SU-DHL-6 (cell line): Measurements from ENCODE around the gene AGBL5.

ENCODE experiments used
- H2AFZ ChIP-seq: fragments of 200-600 bp; sonication (generic); 2 replicates; pipeline ENCODE4 v1.6.1; 2014; ENCODE audit warnings: low read depth, mild to moderate bottlenecking, moderate library complexity, mixed read lengths, antibody characterized with exemption, low read length; ENCODE audit not compliant: severe bottlenecking
- H3F3A ChIP-seq: fragments of 200-600 bp; shearing (Covaris generic); 2 replicates; pipeline ENCODE4 v1.6.0; 2016; ENCODE audit warnings: antibody characterized with exemption, mild to moderate bottlenecking; ENCODE audit not compliant: insufficient read depth
- H3K27ac ChIP-seq: fragments of 200-600 bp; sonication (generic); 2 replicates; pipeline ENCODE4 v1.5.1; 2016; ENCODE audit warnings: low read depth, mild to moderate bottlenecking, low read length, moderate library complexity, mixed read lengths
- H3K27me3 ChIP-seq: fragments of 200-600 bp; sonication (generic), shearing (Covaris generic); 2 replicates; pipeline ENCODE4 v1.6.0; 2014; ENCODE audit warnings: mild to moderate bottlenecking, low read length
- H3K36me3 ChIP-seq: fragments of 200-600 bp; sonication (generic); 2 replicates; pipeline ENCODE4 v1.6.1; 2014; ENCODE audit warnings: mild to moderate bottlenecking, low read length, mixed read lengths
- H3K4me2 ChIP-seq: fragments of 300-600, 200-600 bp; shearing (Covaris generic), sonication (generic); 2 replicates; pipeline ENCODE4 v1.6.0; 2014; ENCODE audit warnings: low read length, low read depth, mild to moderate bottlenecking; ENCODE audit not compliant: poor library complexity, severe bottlenecking
- H3K4me3 ChIP-seq: fragments of 200-600 bp; sonication (generic); 2 replicates; pipeline ENCODE4 v1.5.1; 2014; ENCODE audit warnings: antibody characterized with exemption, low read length, mild to moderate bottlenecking, mixed read lengths; ENCODE audit not compliant: insufficient read depth, poor library complexity, severe bottlenecking
- H3K79me2 ChIP-seq: fragments of 200-600 bp; sonication (generic); 2 replicates; pipeline ENCODE4 v1.6.1; 2014; ENCODE audit warnings: mild to moderate bottlenecking, low read length, moderate library complexity; ENCODE audit not compliant: insufficient read depth
- H3K9ac ChIP-seq: fragments of 200-600 bp; sonication (generic); 2 replicates; pipeline ENCODE4 v1.7.0; 2014; ENCODE audit warnings: mild to moderate bottlenecking, low read length
- H3K9me2 ChIP-seq: fragments of 200-600 bp; sonication (generic); replicated peaks from 2 replicates; pipeline ENCODE4 v1.6.1; 2014; ENCODE audit warnings: low read length; ENCODE audit not compliant: insufficient read depth
- H3K9me3 ChIP-seq: fragments of 200-600 bp; sonication (generic); 2 replicates; pipeline ENCODE4 v1.6.1; 2014; ENCODE audit warnings: low read length, mixed read lengths; ENCODE audit not compliant: insufficient read depth
- H4K20me1 ChIP-seq: fragments of 200-600 bp; sonication (generic); 2 replicates; pipeline ENCODE4 v1.6.1; 2014; ENCODE audit warnings: low read depth, mild to moderate bottlenecking, antibody characterized with exemption, low read length, moderate library complexity, mixed read lengths
- EZH2phosphoT487 ChIP-seq: fragments of 200-600 bp; sonication (generic), shearing (Covaris generic); conservative IDR thresholded peaks from 2 replicates; pipeline ENCODE4 v1.6.1; 2018; ENCODE audit warnings: mild to moderate bottlenecking, antibody characterized with exemption, low read length, moderate library complexity, mixed read lengths
- TF ChIP-seq, protein P1 (sequence below): fragments of 200-600 bp; sonication (generic); IDR thresholded peaks from one replicate; pipeline ENCODE4 v1.5.1; 2017; ENCODE audit warnings: antibody characterized with exemption, mild to moderate bottlenecking, low read length, moderate library complexity; ENCODE audit not compliant: insufficient read depth, poor library complexity, severe bottlenecking

The AGBL5 gene

DNA sequence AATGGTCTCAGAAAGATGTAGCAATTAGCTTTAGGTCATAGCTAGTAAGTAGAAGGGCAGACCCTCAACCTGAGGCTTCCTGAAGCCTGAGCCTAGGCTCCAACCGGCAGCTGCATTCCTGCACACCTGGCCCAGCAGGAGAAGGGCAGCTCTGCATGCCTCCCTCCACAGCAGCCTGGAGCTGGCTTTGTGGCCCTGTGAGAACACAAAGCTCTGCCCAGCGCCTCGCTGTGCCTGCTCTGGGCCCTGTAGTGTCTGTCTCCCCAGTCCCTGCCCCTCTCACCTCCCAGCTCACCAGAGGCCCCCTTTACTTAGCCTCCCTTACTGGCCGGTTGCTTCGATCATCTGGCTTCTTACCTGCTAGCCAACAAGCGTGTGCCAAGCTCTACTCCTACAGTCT lies 12.0 kb upstream of the AGBL5 start:
- Histone ChIP-seq H3K9me2 (no peaks in the 10 kb centered on the region), H3K27me3 (no peaks in the 10 kb centered on the region), H3K27ac (no peak overlapping the region), H3K4me3 (no peak overlapping the region), H3K9ac (no peak overlapping the region), H3K4me2 (no peak overlapping the region), H3K36me3 (no peaks in the 10 kb centered on the region), H3K9me3 (no peaks in the 10 kb centered on the region), H3F3A (no peaks in the 10 kb centered on the region), H4K20me1 (no peaks in the 10 kb centered on the region), H2AFZ (no peak overlapping the region), H3K79me2 (no peaks in the 10 kb centered on the region)
- no peak for TF ChIP-seq EZH2phosphoT487
- TF ChIP-seq, protein P1, sequence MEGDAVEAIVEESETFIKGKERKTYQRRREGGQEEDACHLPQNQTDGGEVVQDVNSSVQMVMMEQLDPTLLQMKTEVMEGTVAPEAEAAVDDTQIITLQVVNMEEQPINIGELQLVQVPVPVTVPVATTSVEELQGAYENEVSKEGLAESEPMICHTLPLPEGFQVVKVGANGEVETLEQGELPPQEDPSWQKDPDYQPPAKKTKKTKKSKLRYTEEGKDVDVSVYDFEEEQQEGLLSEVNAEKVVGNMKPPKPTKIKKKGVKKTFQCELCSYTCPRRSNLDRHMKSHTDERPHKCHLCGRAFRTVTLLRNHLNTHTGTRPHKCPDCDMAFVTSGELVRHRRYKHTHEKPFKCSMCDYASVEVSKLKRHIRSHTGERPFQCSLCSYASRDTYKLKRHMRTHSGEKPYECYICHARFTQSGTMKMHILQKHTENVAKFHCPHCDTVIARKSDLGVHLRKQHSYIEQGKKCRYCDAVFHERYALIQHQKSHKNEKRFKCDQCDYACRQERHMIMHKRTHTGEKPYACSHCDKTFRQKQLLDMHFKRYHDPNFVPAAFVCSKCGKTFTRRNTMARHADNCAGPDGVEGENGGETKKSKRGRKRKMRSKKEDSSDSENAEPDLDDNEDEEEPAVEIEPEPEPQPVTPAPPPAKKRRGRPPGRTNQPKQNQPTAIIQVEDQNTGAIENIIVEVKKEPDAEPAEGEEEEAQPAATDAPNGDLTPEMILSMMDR = no peak

DNA sequence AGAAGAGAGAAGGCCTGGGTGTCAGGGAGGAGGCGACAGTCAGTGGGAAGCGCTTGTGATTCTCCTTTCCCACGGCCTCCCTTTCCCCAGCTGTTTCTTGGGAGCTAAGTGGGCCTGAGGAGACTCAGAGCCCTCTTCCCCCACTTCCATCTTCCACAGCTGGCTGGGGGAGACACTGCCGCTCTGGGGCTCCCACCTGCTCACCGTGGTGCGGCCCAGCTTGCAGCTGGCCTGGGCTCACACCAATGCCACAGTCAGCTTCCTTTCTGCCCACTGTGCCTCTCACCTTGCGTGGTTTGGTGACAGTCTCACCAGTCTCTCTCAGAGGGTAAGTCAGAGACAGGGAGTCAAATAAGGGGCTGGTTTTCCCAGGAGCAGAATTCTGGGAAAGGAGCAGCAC lies 11.6 kb upstream of the AGBL5 start:
- H3K79me2 ChIP-seq = no peaks in the 10 kb centered on the region
- no peak overlapping the region for H2AFZ ChIP-seq
- no peaks in the 10 kb centered on the region for H3K9me3 ChIP-seq
- H4K20me1 ChIP-seq = no peaks in the 10 kb centered on the region
- no peaks in the 10 kb centered on the region for H3K27me3 ChIP-seq
- H3K9me2 ChIP-seq = no peaks in the 10 kb centered on the region
- H3K4me3 ChIP-seq = no peak overlapping the region
- no peaks in the 10 kb centered on the region for H3K36me3 ChIP-seq
- no peaks in the 10 kb centered on the region for H3F3A ChIP-seq
- H3K4me2 ChIP-seq = no peak overlapping the region
- TF ChIP-seq, protein P1 = no peak
- no peak for TF ChIP-seq EZH2phosphoT487
- no peak overlapping the region for H3K9ac ChIP-seq
- no peak overlapping the region for H3K27ac ChIP-seq

DNA sequence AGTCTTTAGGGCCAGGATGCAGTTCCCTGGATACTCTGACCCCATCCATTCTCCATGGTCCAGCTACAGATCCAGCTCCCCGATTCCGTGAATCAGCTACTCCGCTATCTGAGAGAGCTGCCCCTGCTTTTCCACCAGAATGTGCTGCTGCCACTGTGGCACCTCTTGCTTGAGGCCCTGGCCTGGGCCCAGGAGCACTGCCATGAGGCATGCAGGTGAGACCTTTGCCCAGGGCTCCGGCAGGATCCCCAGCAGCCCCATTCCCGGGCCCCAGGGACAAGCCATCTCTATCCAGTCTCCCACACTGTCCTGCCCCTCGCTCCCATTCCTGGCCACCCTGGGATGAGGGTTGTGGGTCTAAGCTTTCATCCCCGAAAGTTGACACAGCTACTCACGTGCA lies 11.2 kb upstream of the AGBL5 start:
- Histone ChIP-seq H3K4me2 (no peak overlapping the region), H3K27me3 (no peaks in the 10 kb centered on the region), H3K9ac (no peak overlapping the region), H3K9me2 (no peaks in the 10 kb centered on the region), H3K9me3 (no peaks in the 10 kb centered on the region), H2AFZ (no peak overlapping the region), H3K27ac (no peak overlapping the region), H3K4me3 (no peak overlapping the region), H4K20me1 (no peaks in the 10 kb centered on the region), H3K36me3 (no peaks in the 10 kb centered on the region), H3K79me2 (no peaks in the 10 kb centered on the region), H3F3A (no peaks in the 10 kb centered on the region)
- TF ChIP-seq, protein P1 = no peak
- TF ChIP-seq EZH2phosphoT487 = no peak
